Type B pancreatic cell (in vitro differentiated cells): ENCODE data around the gene PRMT9. TPM values are rescaled to one million over a fixed set of nuclear protein-coding genes. Genes with fewer than 3 reads are reported as not detected.

Source experiments
- DNase-seq: peaks from one replicate; pipeline ENCODE4 v3.0.0; 2021; ENCODE audit warnings: mixed read lengths; ENCODE audit not compliant: unreplicated experiment; ENCODE audit errors: extremely low spot score
- H3K27ac Mint-ChIP-seq: 2 replicates; pipeline ENCODE4 v1.8.0; 2021; ENCODE audit warnings: mild to moderate bottlenecking, mixed read lengths
- H3K27me3 Mint-ChIP-seq: 2 replicates; pipeline ENCODE4 v1.8.0; 2021; ENCODE audit warnings: mixed read lengths
- H3K36me3 Mint-ChIP-seq: 2 replicates; pipeline ENCODE4 v1.8.0; 2021; ENCODE audit warnings: mixed read lengths
- H3K4me1 Mint-ChIP-seq: one replicate; pipeline ENCODE4 v1.8.0; 2021; ENCODE audit warnings: mixed read lengths; ENCODE audit not compliant: unreplicated experiment
- H3K4me3 Mint-ChIP-seq: 2 replicates; pipeline ENCODE4 v1.8.0; 2021; ENCODE audit warnings: mild to moderate bottlenecking, mixed read lengths
- H3K9me3 Mint-ChIP-seq: 2 replicates; pipeline ENCODE4 v1.8.0; 2021; ENCODE audit warnings: mixed read lengths
- CTCF ChIP-seq: fragments of 200-600 bp; sonication (generic); conservative IDR thresholded peaks from 2 replicates; pipeline ENCODE4 v1.5.0; 2021; ENCODE audit warnings: antibody characterized with exemption, mild to moderate bottlenecking
- total RNA-seq: library from RNA; stranded (reverse); gene quantifications from 2 replicates; pipeline ENCODE4 v1.2.1, GENCODE V29; 2021; ENCODE audit warnings: low replicate concordance

The PRMT9 gene
- total RNA-seq, 1 donor from 2014 or later, result 12.5 TPM

GRCh38 chr4:147596377-147596776, 87.6 kb downstream of the PRMT9 start:
- TF ChIP-seq CTCF, result peak; percentile 20
- no peak overlapping the region for H3K27ac Mint-ChIP-seq
- H3K36me3 Mint-ChIP-seq, result peaks cover 4% of the 10 kb centered on the region
- H3K9me3 Mint-ChIP-seq, result no peaks in the 10 kb centered on the region
- peaks cover 4% of the 10 kb centered on the region for H3K4me1 Mint-ChIP-seq
- no peak for DNase-seq
- no peak overlapping the region for H3K4me3 Mint-ChIP-seq
- H3K27me3 Mint-ChIP-seq, result no peaks in the 10 kb centered on the region

DNA sequence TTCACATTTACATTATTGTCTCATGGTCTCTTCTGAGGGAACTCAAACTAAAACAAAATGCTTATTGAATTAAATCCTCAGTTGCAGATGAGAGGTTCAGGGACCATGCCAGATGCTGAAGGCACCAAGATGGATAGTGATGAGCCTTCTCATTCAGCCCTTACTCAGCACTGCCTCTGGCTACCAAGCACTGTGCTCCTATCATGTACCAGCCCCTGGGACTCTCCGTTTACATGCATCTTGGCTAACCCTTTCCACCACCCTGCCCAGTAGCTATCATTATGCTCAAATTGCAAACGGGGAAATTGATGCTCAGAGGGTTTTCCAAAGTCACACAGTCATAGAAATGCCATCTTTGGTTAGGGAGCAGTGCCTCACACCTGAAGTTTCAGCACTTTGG, 89.4 kb downstream of the PRMT9 start:
- H3K27ac Mint-ChIP-seq, result no peak overlapping the region
- no peak overlapping the region for H3K4me3 Mint-ChIP-seq
- no peaks in the 10 kb centered on the region for H3K9me3 Mint-ChIP-seq
- no peaks in the 10 kb centered on the region for H3K27me3 Mint-ChIP-seq
- H3K4me1 Mint-ChIP-seq, result peaks cover 9% of the 10 kb centered on the region
- DNase-seq, result no peak
- TF ChIP-seq CTCF, result no peak
- H3K36me3 Mint-ChIP-seq, result peaks cover 4% of the 10 kb centered on the region

DNA sequence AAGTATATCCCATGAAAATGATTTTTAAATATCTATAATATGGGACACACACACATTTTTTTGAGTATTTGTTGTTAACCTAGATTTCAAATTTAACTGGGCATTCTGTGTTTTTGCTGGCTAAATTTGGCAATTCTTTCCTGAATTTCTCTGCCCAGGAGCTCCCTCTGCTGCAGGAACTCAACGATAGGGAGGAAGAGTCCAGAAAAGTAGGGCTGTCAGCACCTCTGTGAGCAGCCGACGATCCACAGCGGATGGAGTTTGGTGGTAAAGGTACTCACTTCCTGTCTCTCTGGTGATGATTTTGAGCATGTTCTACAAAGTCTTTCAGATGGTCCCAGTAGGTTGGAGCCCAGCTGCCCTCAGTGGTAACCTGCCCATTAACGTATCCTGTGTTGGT, 89.9 kb downstream of the PRMT9 start:
- Mint-ChIP-seq H3K4me1 (peaks cover 10% of the 10 kb centered on the region), H3K27ac (no peak overlapping the region), H3K36me3 (peaks cover 4% of the 10 kb centered on the region), H3K27me3 (no peaks in the 10 kb centered on the region), H3K9me3 (no peaks in the 10 kb centered on the region), H3K4me3 (no peak overlapping the region)
- DNase-seq, result no peak
- TF ChIP-seq CTCF, result no peak

DNA sequence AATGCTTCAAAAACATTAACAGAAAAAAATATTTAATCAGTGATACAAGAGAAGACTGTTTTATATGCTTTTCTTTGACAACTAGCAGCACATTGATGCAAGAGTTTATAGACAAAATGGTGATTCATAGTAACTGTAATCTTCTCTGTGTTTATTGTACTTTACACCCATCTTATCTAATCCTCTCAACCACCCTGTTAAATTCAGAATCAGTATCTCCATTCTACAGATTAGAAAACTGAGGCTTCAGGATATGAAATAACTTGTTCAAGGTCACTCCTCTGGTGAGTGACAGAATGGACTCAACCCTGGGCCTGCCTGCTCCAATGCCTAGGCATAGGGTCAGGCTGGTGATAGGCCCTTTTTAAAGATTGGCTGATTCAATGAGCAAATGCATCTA, 92.9 kb downstream of the PRMT9 start:
- H3K4me1 Mint-ChIP-seq, result peaks cover 16% of the 10 kb centered on the region
- TF ChIP-seq CTCF, result no peak
- H3K27ac Mint-ChIP-seq, result no peak overlapping the region
- no peak for DNase-seq
- H3K27me3 Mint-ChIP-seq, result no peaks in the 10 kb centered on the region
- H3K9me3 Mint-ChIP-seq, result no peaks in the 10 kb centered on the region
- H3K36me3 Mint-ChIP-seq, result peaks cover 4% of the 10 kb centered on the region
- H3K4me3 Mint-ChIP-seq, result no peak overlapping the region

DNA sequence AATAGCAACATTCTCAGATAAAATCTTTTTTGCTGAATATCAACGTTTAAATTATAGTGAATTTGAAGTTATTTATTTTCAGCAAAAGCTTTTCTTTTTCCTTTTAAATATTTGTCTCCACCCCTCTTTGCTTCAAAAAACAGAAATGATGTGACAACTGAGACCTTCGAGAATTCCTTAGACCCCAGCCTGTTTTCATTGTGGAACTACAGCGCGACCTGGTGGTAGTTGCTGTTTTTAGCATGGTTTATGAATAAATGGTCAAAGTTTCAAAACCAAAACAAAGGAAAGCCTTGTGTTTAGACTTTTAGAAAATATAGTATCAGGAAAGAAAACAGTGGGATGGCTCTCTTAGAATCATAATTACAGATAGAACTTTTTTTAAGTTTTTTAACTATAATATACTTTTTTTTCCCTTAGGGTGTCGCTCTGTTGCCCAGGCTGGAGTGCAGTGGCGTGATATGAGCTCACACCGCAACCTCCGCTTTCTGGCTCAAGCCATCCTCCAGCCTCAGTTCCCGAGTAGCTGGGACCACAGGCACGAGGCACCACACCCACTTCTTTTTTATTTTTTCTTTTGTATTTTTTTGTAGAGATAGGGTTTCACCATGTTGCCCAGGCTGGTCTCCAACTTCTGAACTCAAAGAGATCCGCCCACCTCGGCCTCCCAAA, 93.6 kb downstream of the PRMT9 start:
- Mint-ChIP-seq H3K36me3 (no peaks in the 10 kb centered on the region), H3K9me3 (no peaks in the 10 kb centered on the region), H3K4me3 (no peak overlapping the region), H3K27ac (no peak overlapping the region), H3K27me3 (no peaks in the 10 kb centered on the region), H3K4me1 (peaks cover 16% of the 10 kb centered on the region)
- TF ChIP-seq CTCF, result peak; percentile 90
- no peak for DNase-seq
